ENCODE measurements around the gene SLC8A3. TPM values are rescaled to one million over a fixed set of nuclear protein-coding genes. Genes with fewer than 3 reads are reported as not detected.

SLC8A3 gene
- total and polyA plus RNA-seq, 8 donors, result 0.44 to 24.9 (median 6.6) TPM

DNA sequence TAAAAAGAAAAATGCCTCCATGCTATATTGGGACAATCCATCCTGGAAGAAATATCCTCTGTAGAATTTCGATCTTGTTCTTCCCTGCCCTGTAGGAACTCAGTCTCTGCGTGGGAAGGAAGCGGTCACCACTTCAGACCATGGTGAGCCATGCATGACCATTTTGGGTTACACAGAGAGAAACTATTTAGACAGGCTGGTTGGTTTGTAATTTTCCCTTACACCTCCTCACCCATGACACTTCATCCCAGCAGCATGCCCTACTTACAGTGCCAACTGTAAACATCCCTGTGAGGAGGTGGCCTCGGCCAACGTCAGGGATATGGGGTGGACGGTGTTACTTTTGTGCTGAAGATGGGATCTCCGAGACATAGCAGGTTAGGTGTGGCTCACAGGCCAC is 188.2 kb downstream of the SLC8A3 start:
- Histone ChIP-seq H3K4me3 (no peak overlapping the region), H3K4me1 (no peaks in the 10 kb centered on the region), H3K27me3 (peaks cover 0 to 9% of the 10 kb centered on the region in 2 donors), H3K9me3 (no peaks in the 10 kb centered on the region), H3K27ac (no peak overlapping the region), H3K36me3 (no peaks in the 10 kb centered on the region)
- DNase-seq, result no peak
- no peak for TF ChIP-seq CTCF (IDR thresholded peaks at IDR 0.05)
- intact Hi-C loops (cut with DNase I), result no loop called here
- ATAC-seq, result no peak

- peaks cover 0 to 21% of the 10 kb centered on the region in 2 donors for H3K27me3 ChIP-seq
- TF ChIP-seq CTCF (IDR thresholded peaks at IDR 0.05), result no peak
- intact Hi-C loops (cut with DNase I), result no loop called here
- DNase-seq (no peak), ATAC-seq (no peak)
- no peak overlapping the region for H3K4me3 ChIP-seq
- no peak overlapping the region for H3K27ac ChIP-seq
- H3K36me3 ChIP-seq, result no peaks in the 10 kb centered on the region
- no peaks in the 10 kb centered on the region for H3K4me1 ChIP-seq
- no peaks in the 10 kb centered on the region for H3K9me3 ChIP-seq
These were observed 189.5 kb downstream of the SLC8A3 start for GRCh38 chr14:69999261-69999674.

GRCh38 chr14:69997849-69998248 is 190.9 kb downstream of the SLC8A3 start:
- no peak for DNase-seq
- Histone ChIP-seq H3K4me3 (no peak overlapping the region), H3K9me3 (no peaks in the 10 kb centered on the region), H3K36me3 (no peaks in the 10 kb centered on the region), H3K27ac (no peak overlapping the region), H3K27me3 (peaks cover 0 to 19% of the 10 kb centered on the region in 2 donors), H3K4me1 (no peaks in the 10 kb centered on the region)
- intact Hi-C loops (cut with DNase I), result no loop called here
- ATAC-seq, result peak; percentile 27
- no peak for TF ChIP-seq CTCF (IDR thresholded peaks at IDR 0.05)

DNA sequence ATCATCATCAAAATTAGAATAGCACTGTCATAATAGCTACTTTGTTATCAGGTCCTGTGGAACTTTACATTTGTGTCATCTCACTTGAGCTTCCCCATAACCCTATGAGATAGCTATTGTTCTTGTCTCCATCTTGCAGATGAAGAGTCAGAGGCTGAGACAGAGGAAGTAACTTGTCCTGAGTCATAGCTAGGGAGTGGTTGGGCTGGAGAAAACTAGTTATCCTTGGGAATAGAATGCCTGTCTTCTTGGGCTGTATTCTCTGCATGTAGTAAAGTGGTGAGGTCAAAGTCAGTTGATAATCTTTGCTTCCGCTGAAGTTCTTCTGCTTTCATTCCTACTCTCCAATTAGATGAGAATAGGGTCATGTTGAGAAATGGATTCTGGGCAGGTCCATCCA is 192.5 kb downstream of the SLC8A3 start:
- intact Hi-C loops (cut with DNase I), result no loop called here
- no peaks in the 10 kb centered on the region for H3K36me3 ChIP-seq
- no peak for ATAC-seq

More for the DNA sequence above, 192.5 kb downstream of the SLC8A3 start:
- Histone ChIP-seq H3K9me3 (no peaks in the 10 kb centered on the region), H3K27ac (no peak overlapping the region), H3K4me1 (no peaks in the 10 kb centered on the region), H3K27me3 (peaks cover 0 to 13% of the 10 kb centered on the region in 2 donors), H3K4me3 (no peak overlapping the region)
- no peak for DNase-seq
- TF ChIP-seq CTCF (IDR thresholded peaks at IDR 0.05), result no peak

Other genes with a start within 250 kb of the SLC8A3 start
- 10 to 100 TPM; 27.6 to 35.8 TPM for gene COX16, start 170.7 kb upstream of the SLC8A3 start, total RNA-seq
- 10 to 100 TPM; 58.5 to 70.4 (median 62.0) TPM for gene COX16, start 170.7 kb upstream of the SLC8A3 start, polyA plus RNA-seq (ENCODE audit: insufficient read length in 6 of 6)
- gene SYNJ2BP, start 228.1 kb upstream of the SLC8A3 start, total RNA-seq, result 10 to 100 TPM; 30.3 to 33.3 TPM
- gene SYNJ2BP, start 228.1 kb upstream of the SLC8A3 start, polyA plus RNA-seq (ENCODE audit: insufficient read length in 6 of 6), result 10 to 100 TPM; 32.5 to 38.9 (median 37.5) TPM